DND-41 (cell line): Measurements from ENCODE around the gene OGDH.

Source experiments
- ATAC-seq: fragments of 200-7000 bp; cut with Tn5 transposase; 3 replicates; pipeline ENCODE4 v1.9.1; 2021; ENCODE audit warnings: low read depth; ENCODE audit not compliant: insufficient read depth
- DNase-seq: peaks from one replicate; pipeline ENCODE4 v3.0.0-alpha.2; 2020
- H2AFZ ChIP-seq: 2 replicates; pipeline ENCODE4 v1.6.0; 2012; ENCODE audit warnings: low read depth, low read length
- H3K27ac ChIP-seq: 2 replicates; pipeline ENCODE4 v1.5.1; 2012; ENCODE audit warnings: low read length, inconsistent platforms
- H3K27me3 ChIP-seq: fragments of 200-600 bp; sonication (generic); 2 replicates; pipeline ENCODE4 v1.6.0; 2012; ENCODE audit warnings: low read length, mild to moderate bottlenecking, inconsistent platforms; ENCODE audit not compliant: insufficient read depth, poor library complexity
- H3K36me3 ChIP-seq: 2 replicates; pipeline ENCODE4 v1.5.1; 2012; ENCODE audit warnings: low read length, inconsistent platforms; ENCODE audit not compliant: insufficient read depth
- H3K4me1 ChIP-seq: 2 replicates; pipeline ENCODE4 v1.5.1; 2012; ENCODE audit warnings: mild to moderate bottlenecking, low read length; ENCODE audit not compliant: insufficient read depth
- H3K4me2 ChIP-seq: 2 replicates; pipeline ENCODE4 v1.6.0; 2012; ENCODE audit warnings: mild to moderate bottlenecking, moderate library complexity, low read length, inconsistent platforms; ENCODE audit not compliant: insufficient read depth
- H3K4me3 ChIP-seq, 2 experiments: fragments of 200-600 bp in 1 of 2; shearing (Covaris generic) in 1 of 2; 2 replicates each; pipeline ENCODE4 v1.5.1; 2012 to 2016; ENCODE audit warnings: inconsistent platforms in 2 of 2, low read length in 2 of 2, mild to moderate bottlenecking in 2 of 2, low read depth in 1 of 2, moderate library complexity in 1 of 2
- H3K79me2 ChIP-seq: 2 replicates; pipeline ENCODE4 v1.6.0; 2012; ENCODE audit warnings: low read length, inconsistent platforms; ENCODE audit not compliant: insufficient read depth
- H3K9ac ChIP-seq: 2 replicates; pipeline ENCODE4 v1.6.0; 2012; ENCODE audit warnings: low read depth, mild to moderate bottlenecking, inconsistent platforms, low read length, moderate library complexity
- H3K9me3 ChIP-seq: 2 replicates; pipeline ENCODE4 v1.5.1; 2012; ENCODE audit warnings: low read length, moderate library complexity, mild to moderate bottlenecking, inconsistent platforms; ENCODE audit not compliant: insufficient read depth, severe bottlenecking
- H4K20me1 ChIP-seq: 2 replicates; pipeline ENCODE4 v1.6.0; 2012; ENCODE audit warnings: low read length; ENCODE audit not compliant: insufficient read depth
- EZH2 ChIP-seq: IDR thresholded peaks from 3 replicates; pipeline ENCODE4 v1.6.1; 2012; ENCODE audit warnings: borderline replicate concordance, low read depth, mild to moderate bottlenecking, moderate library complexity, low read length, inconsistent platforms; ENCODE audit not compliant: severe bottlenecking
- TF ChIP-seq, protein P1 (sequence below): IDR thresholded peaks from 2 replicates; pipeline ENCODE4 v1.5.1; 2012; ENCODE audit warnings: borderline replicate concordance, low read length, moderate library complexity, mild to moderate bottlenecking; ENCODE audit not compliant: poor library complexity, severe bottlenecking; ENCODE audit errors: extremely low read depth

Gene OGDH

GRCh38 chr7:44647981-44648714 is 41.7 kb downstream of the OGDH start:
- H3K9me3 ChIP-seq: no peaks in the 10 kb centered on the region
- H4K20me1 ChIP-seq: no peaks in the 10 kb centered on the region
- ATAC-seq (no peak), DNase-seq (no peak)
- H3K4me2 ChIP-seq: no peak overlapping the region
- no peak overlapping the region for H3K4me3 ChIP-seq
- no peak overlapping the region for H2AFZ ChIP-seq
- H3K79me2 ChIP-seq: no peaks in the 10 kb centered on the region
- H3K27me3 ChIP-seq: no peaks in the 10 kb centered on the region
- H3K27ac ChIP-seq: no peak overlapping the region
- no peak for TF ChIP-seq EZH2
- TF ChIP-seq, protein P1, sequence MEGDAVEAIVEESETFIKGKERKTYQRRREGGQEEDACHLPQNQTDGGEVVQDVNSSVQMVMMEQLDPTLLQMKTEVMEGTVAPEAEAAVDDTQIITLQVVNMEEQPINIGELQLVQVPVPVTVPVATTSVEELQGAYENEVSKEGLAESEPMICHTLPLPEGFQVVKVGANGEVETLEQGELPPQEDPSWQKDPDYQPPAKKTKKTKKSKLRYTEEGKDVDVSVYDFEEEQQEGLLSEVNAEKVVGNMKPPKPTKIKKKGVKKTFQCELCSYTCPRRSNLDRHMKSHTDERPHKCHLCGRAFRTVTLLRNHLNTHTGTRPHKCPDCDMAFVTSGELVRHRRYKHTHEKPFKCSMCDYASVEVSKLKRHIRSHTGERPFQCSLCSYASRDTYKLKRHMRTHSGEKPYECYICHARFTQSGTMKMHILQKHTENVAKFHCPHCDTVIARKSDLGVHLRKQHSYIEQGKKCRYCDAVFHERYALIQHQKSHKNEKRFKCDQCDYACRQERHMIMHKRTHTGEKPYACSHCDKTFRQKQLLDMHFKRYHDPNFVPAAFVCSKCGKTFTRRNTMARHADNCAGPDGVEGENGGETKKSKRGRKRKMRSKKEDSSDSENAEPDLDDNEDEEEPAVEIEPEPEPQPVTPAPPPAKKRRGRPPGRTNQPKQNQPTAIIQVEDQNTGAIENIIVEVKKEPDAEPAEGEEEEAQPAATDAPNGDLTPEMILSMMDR: no peak
- H3K36me3 ChIP-seq: peaks cover 50% of the 10 kb centered on the region
- H3K4me1 ChIP-seq: no peaks in the 10 kb centered on the region
- H3K9ac ChIP-seq: no peak overlapping the region

GRCh38 chr7:44650242-44650641 is 43.8 kb downstream of the OGDH start:
- no peaks in the 10 kb centered on the region for H3K79me2 ChIP-seq
- TF ChIP-seq, protein P1: no peak
- no peak for TF ChIP-seq EZH2
- ATAC-seq (no peak), DNase-seq (no peak)
- no peak overlapping the region for H3K4me2 ChIP-seq
- H2AFZ ChIP-seq: no peak overlapping the region
- H3K4me3 ChIP-seq: no peak overlapping the region
- H3K36me3 ChIP-seq: peaks cover 61% of the 10 kb centered on the region
- H4K20me1 ChIP-seq: no peaks in the 10 kb centered on the region
- no peaks in the 10 kb centered on the region for H3K9me3 ChIP-seq
- H3K27ac ChIP-seq: no peak overlapping the region
- H3K4me1 ChIP-seq: no peaks in the 10 kb centered on the region
- no peak overlapping the region for H3K9ac ChIP-seq
- H3K27me3 ChIP-seq: no peaks in the 10 kb centered on the region

DNA sequence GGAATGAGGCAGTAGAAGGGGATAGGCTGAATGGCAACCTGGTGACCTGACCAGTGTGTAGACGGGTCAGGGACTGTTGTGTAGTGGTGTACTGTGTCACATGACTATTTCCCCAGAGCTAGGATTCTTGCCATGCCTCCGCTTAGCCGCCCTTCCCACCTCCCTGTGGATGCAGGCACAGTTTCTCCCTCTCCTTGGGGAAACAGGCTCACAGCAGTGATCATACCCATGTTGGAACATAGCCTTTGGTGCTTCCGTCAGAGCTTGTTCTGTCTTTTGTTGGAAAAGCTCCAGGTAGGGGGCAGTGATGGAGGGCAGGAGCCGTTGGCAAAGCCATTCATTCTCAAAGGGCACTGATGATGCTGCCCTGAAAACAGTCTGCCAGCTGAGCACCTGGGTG is 44.3 kb downstream of the OGDH start:
- H3K36me3 ChIP-seq: peaks cover 63% of the 10 kb centered on the region

More for the DNA sequence above, 44.3 kb downstream of the OGDH start:
- Histone ChIP-seq H2AFZ (no peak overlapping the region), H3K4me1 (no peaks in the 10 kb centered on the region), H3K79me2 (no peaks in the 10 kb centered on the region), H3K4me3 (no peak overlapping the region), H3K27me3 (no peaks in the 10 kb centered on the region), H3K9me3 (no peaks in the 10 kb centered on the region), H3K4me2 (no peak overlapping the region), H4K20me1 (no peaks in the 10 kb centered on the region), H3K27ac (no peak overlapping the region), H3K9ac (no peak overlapping the region)
- DNase-seq (no peak), ATAC-seq (no peak)
- TF ChIP-seq, protein P1: no peak
- TF ChIP-seq EZH2: no peak
